K562 (cell line): ENCODE measurements around the gene B4GALT7. TPM values are rescaled to one million over a fixed set of nuclear protein-coding genes. Genes with fewer than 3 reads are reported as not detected.
"Not testable (repeated sequence)": the region's sequence is repeated elsewhere in the genome, so short reads cannot be mapped to it uniquely, and the experiment has no call there.

Experiments used
- ATAC-seq: fragments of 200-7000 bp; cut with Tn5 transposase; 3 replicates; pipeline ENCODE4 v1.9.1; 2020; ENCODE audit warnings: moderate library complexity
- BruUV-seq: library from RNA; stranded (reverse); fragments of 400-500 nt; replicated peaks from 2 replicates; lab custom pipeline; 2021; lab: Mats Ljungman, UMichigan
- CTCF ChIA-PET: fragments of 300-600 bp; formaldehyde crosslinking; extraction: SDS; loops from one replicate; lab custom pipeline; 2021; ENCODE audit warnings: low intra/inter-chr PET ratio; lab: Yijun Ruan, JAX
- POLR2A ChIA-PET: fragments of 300-600, 350-650 bp; sonication (Branson Sonifier 250); formaldehyde crosslinking; extraction: SDS; loops from one replicate; lab custom pipeline; 2021; ENCODE audit warnings: antibody characterized with exemption, inconsistent platforms; lab: Yijun Ruan, JAX
- DNase-seq, 4 experiments: peaks; one replicate each; pipeline versions ENCODE4 v3.0.0 to v3.0.0-alpha.2; 2011 to 2018; ENCODE audit warnings: low spot score in 3 of 4, mixed read lengths in 3 of 4; ENCODE audit errors: extremely low read depth in 1 of 4
- FAIRE-seq: peaks from 2 replicates; lab custom pipeline; 2011; peaks lifted over from hg19 to GRCh38; lab: Jason Lieb, UNC
- H2AFZ ChIP-seq: 2 replicates; pipeline ENCODE4 v1.6.0; 2011; ENCODE audit warnings: low read depth, low read length, control low read depth, inconsistent platforms
- H3K27ac ChIP-seq: fragments of 200-600 bp; 3 replicates; pipeline ENCODE4 v1.8.0; 2011; ENCODE audit warnings: low read depth, mild to moderate bottlenecking, control low read depth, inconsistent platforms, low read length, moderate library complexity, mixed read lengths; ENCODE audit errors: extremely low read depth
- H3K27me3 ChIP-seq, 2 experiments: fragments of 300-600 bp in 1 of 2; 2 replicates in 1 of 2; 3 replicates in 1 of 2; pipeline versions ENCODE4 v1.6.0 to v1.8.0; 2011; ENCODE audit warnings: inconsistent platforms in 2 of 2, low read length in 2 of 2, mild to moderate bottlenecking in 1 of 2, mixed read lengths in 1 of 2, moderate library complexity in 1 of 2; ENCODE audit not compliant: control insufficient read depth in 2 of 2, insufficient read depth in 2 of 2
- H3K36me3 ChIP-seq: fragments of 300-600 bp; 3 replicates; pipeline ENCODE4 v1.8.0; 2011; ENCODE audit warnings: mild to moderate bottlenecking, low read length, inconsistent platforms; ENCODE audit not compliant: control insufficient read depth, insufficient read depth
- H3K4me1 ChIP-seq, 2 experiments: fragments of 200-600 bp in 1 of 2; replicated peaks in 1 of 2; 2 replicates in 1 of 2; 3 replicates in 1 of 2; pipeline versions ENCODE4 v1.5.1 to v1.8.0; 2011; ENCODE audit warnings: inconsistent platforms in 2 of 2, low read length in 2 of 2, mild to moderate bottlenecking in 1 of 2, mixed read lengths in 1 of 2, moderate library complexity in 1 of 2; ENCODE audit not compliant: control insufficient read depth in 2 of 2, insufficient read depth in 2 of 2
- H3K4me2 ChIP-seq: 2 replicates; pipeline ENCODE4 v1.6.1; 2011; ENCODE audit warnings: low read length, control low read depth, inconsistent platforms, mixed read lengths; ENCODE audit not compliant: insufficient read depth
- H3K4me3 ChIP-seq: fragments of 200-600 bp; sonication (generic), shearing (Covaris generic); 2 replicates; pipeline ENCODE4 v1.5.1; 2016; ENCODE audit warnings: control low read depth, inconsistent platforms
- H3K79me2 ChIP-seq: fragments of 200-600 bp; 3 replicates; pipeline ENCODE4 v1.8.0; 2011; ENCODE audit warnings: low read length, inconsistent platforms; ENCODE audit not compliant: control insufficient read depth, insufficient read depth
- H3K9ac ChIP-seq, 2 experiments: 2 replicates each; pipeline versions ENCODE4 v1.6.0 to v1.6.1; 2011; ENCODE audit warnings: low read depth in 2 of 2, low read length in 2 of 2, control low read depth in 1 of 2, inconsistent platforms in 1 of 2, mild to moderate bottlenecking in 1 of 2, mixed read lengths in 1 of 2; ENCODE audit not compliant: insufficient read depth in 1 of 2
- H3K9me1 ChIP-seq: one replicate; pipeline ENCODE4 v1.6.0; 2011; ENCODE audit warnings: inconsistent platforms, mild to moderate bottlenecking, low read length, moderate library complexity; ENCODE audit not compliant: control insufficient read depth, insufficient read depth
- H3K9me3 ChIP-seq: replicated peaks from 2 replicates; pipeline ENCODE4 v1.5.1; 2011; ENCODE audit warnings: low read depth, low read length, inconsistent platforms; ENCODE audit not compliant: control insufficient read depth, insufficient read depth
- H4K20me1 ChIP-seq: replicated peaks from 2 replicates; pipeline ENCODE4 v1.6.1; 2011; ENCODE audit warnings: low read length, inconsistent platforms, mixed read lengths; ENCODE audit not compliant: control insufficient read depth, insufficient read depth
- WGBS: fragments of 100-300 bp; shearing (Covaris generic); methylation state at CpG from one replicate; pipeline ENCODE4 v1.1.6; 2016; ENCODE audit warnings: low coverage, mixed read lengths; ENCODE audit not compliant: insufficient coverage; ENCODE audit errors: missing lambda C conversion rate; 5-methylcytosine and 5-hydroxymethylcytosine counted together
- in situ Hi-C: fragments of 300-500 bp; cut with MboI; formaldehyde crosslinking; loops from 4 replicates; pipeline ENCODE4 v1.15.0; 2018; ENCODE audit warnings: inconsistent platforms, mixed read lengths
- intact Hi-C: fragments of 100-400 bp; cut with micrococcal nuclease; formaldehyde crosslinking; loops from 2 replicates; pipeline ENCODE4 v1.14.2; 2022
- polyA plus RNA-seq, 8 experiments: library from polyadenylated mRNA; depleted of rRNA in 4 of 8; stranded (reverse) in 5 of 8; unstranded in 3 of 8; fragments of >200 nt; fragmentation: Nextera tagmentation in 2 of 8; fragmentation: Illumina TruSeq in 1 of 8; extraction: Ambion mirVana in 2 of 8; extraction: Trizol in 1 of 8; gene quantifications; 2 replicates each; pipeline versions ENCODE4 v1.2.1 to v1.2.3, GENCODE V29; 2011 to 2014; ENCODE audit warnings: inconsistent platforms in 1 of 8, missing spikeins in 1 of 8
- total RNA-seq, 7 experiments: library from RNA; depleted of rRNA in 6 of 7; stranded (reverse); fragments of >200 nt in 6 of 7; fragmentation: Illumina TruSeq in 2 of 7; extraction: Trizol in 2 of 7; gene quantifications; 2 replicates each; pipeline versions ENCODE4 v1.2.1 to v1.2.3, GENCODE V29; 2011 to 2021; ENCODE audit warnings: low replicate concordance in 1 of 7

Gene B4GALT7
- total and polyA plus RNA-seq, 9 of the 15 experiments (the other 6 are each of a cell fraction or from before 2014, with no cell fraction given): 0.34 to 17.7 (median 9.1) TPM

GRCh38 chr5:177624172-177624571, 24.2 kb downstream of the B4GALT7 start:
- 18% methylated on average over 10 of the region's 10 CpGs for WGBS
- POLR2A ChIA-PET, H3K4me1 ChIP-seq, DNase-seq, H3K9me1 ChIP-seq, H2AFZ ChIP-seq, FAIRE-seq, ATAC-seq, intact Hi-C loops, H3K27me3 ChIP-seq, H3K4me2 ChIP-seq, CTCF ChIA-PET, H4K20me1 ChIP-seq, H3K9ac ChIP-seq, H3K79me2 ChIP-seq, BruUV-seq, H3K36me3 ChIP-seq, H3K27ac ChIP-seq, H3K4me3 ChIP-seq, H3K9me3 ChIP-seq: not testable (repeated sequence)
- in situ Hi-C loops: loop anchor here (25.0 kb wide), 1 partner anchor 438 kb away; no protein-coding TSS in a partner anchor

GRCh38 chr5:177630186-177630585, 30.3 kb downstream of the B4GALT7 start:
- H3K36me3 ChIP-seq, intact Hi-C loops, ATAC-seq, BruUV-seq, H4K20me1 ChIP-seq, H3K4me2 ChIP-seq, H3K4me3 ChIP-seq, FAIRE-seq, POLR2A ChIA-PET, DNase-seq, CTCF ChIA-PET, H3K4me1 ChIP-seq, H3K9me1 ChIP-seq, H3K9ac ChIP-seq, in situ Hi-C loops, H3K9me3 ChIP-seq, H2AFZ ChIP-seq, H3K27me3 ChIP-seq, H3K79me2 ChIP-seq, H3K27ac ChIP-seq: not testable (repeated sequence)

DNA sequence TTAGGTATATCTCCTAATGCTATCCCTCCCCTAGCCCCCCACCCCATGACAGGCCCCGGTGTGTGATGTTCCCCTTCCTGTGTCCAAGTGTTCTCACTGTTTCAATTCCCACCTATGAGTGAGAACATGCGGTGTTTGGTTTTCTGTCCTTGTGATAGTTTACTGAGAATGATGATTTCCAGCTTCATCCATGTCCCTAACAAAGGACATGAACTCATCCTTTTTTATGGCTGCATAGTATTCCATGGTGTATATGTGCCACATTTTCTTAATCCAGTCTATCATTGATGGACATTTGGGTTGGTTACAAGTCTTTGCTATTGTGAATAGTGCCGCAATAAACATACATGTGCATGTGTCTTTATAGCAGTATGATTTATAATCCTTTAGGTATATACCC, 35.0 kb downstream of the B4GALT7 start:
- POLR2A ChIA-PET, H3K9me3 ChIP-seq, H3K9me1 ChIP-seq, H3K79me2 ChIP-seq, H4K20me1 ChIP-seq, H3K4me2 ChIP-seq, H3K4me1 ChIP-seq, in situ Hi-C loops, ATAC-seq, CTCF ChIA-PET, FAIRE-seq, BruUV-seq, H3K27ac ChIP-seq, H2AFZ ChIP-seq, H3K36me3 ChIP-seq, H3K9ac ChIP-seq, H3K4me3 ChIP-seq, DNase-seq, intact Hi-C loops, H3K27me3 ChIP-seq: not testable (repeated sequence)
- WGBS: 18% methylated on average over 1 of the region's 3 CpGs

DNA sequence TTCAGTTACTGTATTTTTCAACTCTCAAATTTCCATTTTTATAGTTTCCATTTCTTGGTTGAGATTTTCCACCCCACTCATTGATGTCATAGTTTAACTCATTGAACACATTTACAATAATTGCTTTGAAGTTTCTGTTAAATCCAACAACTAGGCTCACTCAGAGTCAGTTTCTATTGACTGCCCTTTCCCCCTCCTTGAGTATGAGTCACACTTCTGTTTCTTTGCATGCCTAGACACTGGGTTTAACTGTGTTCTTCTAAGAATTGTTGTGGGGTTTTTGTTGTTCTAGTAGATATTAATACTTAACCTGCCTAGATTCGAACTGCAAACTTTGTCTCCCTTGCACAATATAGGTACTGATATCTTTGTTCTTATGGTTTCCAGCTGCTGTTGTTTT, 45.5 kb downstream of the B4GALT7 start:
- H3K36me3 ChIP-seq, H3K27ac ChIP-seq, H3K9me3 ChIP-seq, DNase-seq, H4K20me1 ChIP-seq, H2AFZ ChIP-seq, H3K4me3 ChIP-seq, H3K79me2 ChIP-seq, H3K4me1 ChIP-seq, H3K4me2 ChIP-seq, in situ Hi-C loops, intact Hi-C loops, H3K9ac ChIP-seq, BruUV-seq, H3K27me3 ChIP-seq, CTCF ChIA-PET, H3K9me1 ChIP-seq, POLR2A ChIA-PET, ATAC-seq: not testable (repeated sequence)
- peak; percentile 48 for FAIRE-seq
- WGBS: no CpG with 5 or more reads among the region's 1 CpG
